Stimulated activated CD8-positive, alpha-beta memory T cell treated with anti-CD3 and anti-CD28 coated beads, Interleukin-4, amount 100 ng/mL, for 4 hours (primary cell): ENCODE data around the gene CRY2.
A peak's percentile ranks its signal among the peaks of the same experiment; 100 is the strongest.
"Not testable (repeated sequence)": the region's sequence is repeated elsewhere in the genome, so short reads cannot be mapped to it uniquely, and the experiment has no call there.

Experiments
- DNase-seq, 2 donors: peaks; one replicate each; pipeline ENCODE4 v3.0.0-alpha.2; 2020; ENCODE audit warnings: low read depth in 2 of 2, low spot score in 1 of 2

Gene CRY2

DNA sequence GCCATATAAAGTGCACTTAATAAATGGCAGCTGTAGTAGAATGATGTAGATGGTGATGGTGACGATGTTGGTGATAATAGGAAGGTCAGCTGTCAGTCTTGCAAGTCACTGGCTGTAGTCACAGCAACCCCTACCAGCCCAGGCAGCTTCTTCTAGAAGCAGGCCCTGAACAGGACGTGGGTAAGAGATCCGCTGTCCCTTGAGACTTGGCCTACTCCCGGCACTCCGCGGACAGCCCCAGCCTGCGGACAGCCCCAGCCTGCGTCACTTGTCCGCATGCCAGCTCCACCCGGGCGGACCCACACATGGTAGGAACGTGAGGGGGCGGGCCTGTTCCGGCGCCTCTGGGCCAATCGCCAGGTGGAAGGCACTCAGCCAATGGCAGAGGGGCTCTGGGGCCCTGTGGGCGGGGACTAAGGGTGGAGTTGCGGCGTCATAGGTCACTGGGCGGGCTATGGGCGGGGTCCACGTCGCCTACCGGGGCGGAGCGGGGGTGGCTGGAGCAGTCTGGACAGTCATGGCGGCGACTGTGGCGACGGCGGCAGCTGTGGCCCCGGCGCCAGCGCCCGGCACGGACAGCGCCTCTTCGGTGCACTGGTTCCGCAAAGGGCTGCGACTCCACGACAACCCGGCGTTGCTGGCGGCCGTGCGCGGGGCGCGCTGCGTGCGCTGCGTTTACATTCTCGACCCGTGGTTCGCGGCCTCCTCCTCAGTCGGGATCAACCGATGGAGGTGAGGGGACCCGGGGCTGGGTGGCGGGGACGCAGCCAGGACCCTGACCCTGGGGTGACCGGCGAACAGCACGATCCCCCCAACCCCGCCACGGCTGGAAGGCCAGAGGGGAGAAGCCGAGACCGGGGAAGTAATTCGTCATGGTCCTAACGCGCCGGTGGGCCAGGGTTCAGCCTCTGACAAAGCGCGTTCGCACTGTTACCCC, at the start of gene CRY2:
CRY2 (plus strand) TSS at position 502 of the 937 bp plus-strand sequence; CDS start at position 518, 16 bp downstream.
- peak; percentile 98 for DNase-seq

DNA sequence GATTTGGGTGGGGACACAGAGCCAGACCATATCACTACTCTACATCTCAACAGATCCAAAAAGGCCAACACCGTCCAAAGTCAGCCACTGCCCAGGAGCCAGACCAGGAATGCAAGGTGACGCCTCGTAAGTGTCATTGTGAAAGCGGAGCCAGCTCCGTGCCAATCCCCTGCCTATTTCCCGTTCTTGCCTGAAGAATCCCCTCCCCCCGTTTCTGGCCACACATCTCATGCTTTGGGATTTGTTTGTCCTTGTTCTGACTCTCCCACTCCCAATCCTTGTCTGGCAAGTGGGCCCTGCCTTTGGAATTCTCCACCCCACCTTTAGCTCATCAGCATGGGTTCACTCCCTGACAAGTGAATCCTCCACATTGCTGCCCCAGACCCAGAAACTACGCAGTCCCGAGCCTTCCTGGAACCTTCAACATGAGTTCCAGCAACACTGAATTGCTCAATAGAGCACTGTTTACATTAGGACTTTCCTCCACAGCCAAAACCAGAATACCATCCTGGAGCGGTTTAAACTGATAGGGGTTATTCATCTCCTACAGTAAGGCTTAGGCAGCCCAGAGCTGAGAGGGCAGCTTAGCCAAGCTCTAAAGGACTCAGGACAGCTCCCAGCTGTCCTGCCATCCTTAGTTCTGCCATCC, 48.4 kb upstream of the CRY2 start:
- no peak for DNase-seq

GRCh38 chr11:45799562-45799961, 47.7 kb upstream of the CRY2 start:
- no peak for DNase-seq

- DNase-seq, result no peak
Observed at GRCh38 chr11:45800261-45800660, 47.0 kb upstream of the CRY2 start.

- no peak for DNase-seq
Observed at GRCh38 chr11:45801723-45802315, 45.5 kb upstream of the CRY2 start.

GRCh38 chr11:45802531-45803317, 44.6 kb upstream of the CRY2 start:
- no peak for DNase-seq

GRCh38 chr11:45803971-45804760, 43.1 kb upstream of the CRY2 start:
- peak; percentile 16 to 43 for DNase-seq

GRCh38 chr11:45804761-45805304, 42.4 kb upstream of the CRY2 start, which contains the start of gene SLC35C1:
Gene SLC35C1 (plus strand): TSS chr11:45805149. CDS start chr11:45805802, 653 bp downstream.
- DNase-seq, result peak; percentile 89 to 91

DNA sequence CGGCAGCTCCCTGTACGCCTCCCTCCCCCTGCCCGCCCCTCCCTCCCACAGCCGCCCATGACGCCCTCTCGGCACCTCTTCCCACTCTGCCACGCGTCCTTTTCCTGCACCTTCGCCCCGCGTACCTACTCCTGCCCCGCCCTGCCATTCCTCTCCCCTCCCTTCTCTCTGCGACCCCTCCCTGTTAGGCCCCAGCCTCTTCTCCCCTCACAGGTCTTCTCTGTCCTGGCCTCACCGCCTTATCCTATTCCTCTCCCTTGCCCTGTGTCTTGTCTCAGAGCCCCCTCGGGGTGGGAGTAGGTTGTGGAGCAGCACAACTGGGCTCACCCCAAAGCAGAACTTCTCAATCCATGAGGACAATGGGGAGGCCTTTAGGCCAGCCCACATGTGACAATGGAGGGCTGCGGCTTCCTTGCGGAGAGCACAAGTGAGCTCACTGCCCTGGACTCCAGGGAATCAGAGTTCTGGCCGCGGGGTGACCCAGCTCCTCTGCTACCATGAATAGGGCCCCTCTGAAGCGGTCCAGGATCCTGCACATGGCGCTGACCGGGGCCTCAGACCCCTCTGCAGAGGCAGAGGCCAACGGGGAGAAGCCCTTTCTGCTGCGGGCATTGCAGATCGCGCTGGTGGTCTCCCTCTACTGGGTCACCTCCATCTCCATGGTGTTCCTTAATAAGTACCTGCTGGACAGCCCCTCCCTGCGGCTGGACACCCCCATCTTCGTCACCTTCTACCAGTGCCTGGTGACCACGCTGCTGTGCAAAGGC, 41.8 kb upstream of the CRY2 start:
- no peak for DNase-seq

DNA sequence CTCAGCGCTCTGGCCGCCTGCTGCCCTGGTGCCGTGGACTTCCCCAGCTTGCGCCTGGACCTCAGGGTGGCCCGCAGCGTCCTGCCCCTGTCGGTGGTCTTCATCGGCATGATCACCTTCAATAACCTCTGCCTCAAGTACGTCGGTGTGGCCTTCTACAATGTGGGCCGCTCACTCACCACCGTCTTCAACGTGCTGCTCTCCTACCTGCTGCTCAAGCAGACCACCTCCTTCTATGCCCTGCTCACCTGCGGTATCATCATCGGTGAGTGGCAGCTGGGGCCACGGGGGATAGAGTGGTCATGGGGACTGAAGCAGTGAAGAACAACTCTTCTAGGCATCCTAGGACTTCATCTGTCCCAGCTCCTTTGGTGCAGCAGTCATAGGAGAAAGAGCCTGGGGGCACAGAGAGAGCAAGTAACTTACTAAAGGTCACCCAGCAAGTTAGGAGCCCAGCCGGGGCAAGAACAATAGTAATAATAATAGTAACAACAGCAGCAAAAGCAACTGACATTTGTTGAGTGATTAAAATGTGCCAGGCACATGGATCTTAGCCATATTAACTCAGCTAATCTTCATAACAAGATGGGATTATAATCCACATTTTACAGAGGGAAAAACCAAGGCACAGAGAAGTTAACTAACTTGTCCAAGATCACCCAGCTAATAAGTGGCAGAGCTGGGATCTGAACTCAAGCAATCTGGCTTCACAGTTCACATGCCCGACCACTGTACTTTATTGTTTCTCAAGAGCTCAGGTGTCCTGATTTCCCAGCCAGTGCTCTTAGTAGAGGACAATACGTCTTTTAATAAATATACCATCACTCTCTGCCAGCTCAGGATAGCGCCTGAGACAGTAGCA, 41.0 kb upstream of the CRY2 start:
- no peak for DNase-seq

DNA sequence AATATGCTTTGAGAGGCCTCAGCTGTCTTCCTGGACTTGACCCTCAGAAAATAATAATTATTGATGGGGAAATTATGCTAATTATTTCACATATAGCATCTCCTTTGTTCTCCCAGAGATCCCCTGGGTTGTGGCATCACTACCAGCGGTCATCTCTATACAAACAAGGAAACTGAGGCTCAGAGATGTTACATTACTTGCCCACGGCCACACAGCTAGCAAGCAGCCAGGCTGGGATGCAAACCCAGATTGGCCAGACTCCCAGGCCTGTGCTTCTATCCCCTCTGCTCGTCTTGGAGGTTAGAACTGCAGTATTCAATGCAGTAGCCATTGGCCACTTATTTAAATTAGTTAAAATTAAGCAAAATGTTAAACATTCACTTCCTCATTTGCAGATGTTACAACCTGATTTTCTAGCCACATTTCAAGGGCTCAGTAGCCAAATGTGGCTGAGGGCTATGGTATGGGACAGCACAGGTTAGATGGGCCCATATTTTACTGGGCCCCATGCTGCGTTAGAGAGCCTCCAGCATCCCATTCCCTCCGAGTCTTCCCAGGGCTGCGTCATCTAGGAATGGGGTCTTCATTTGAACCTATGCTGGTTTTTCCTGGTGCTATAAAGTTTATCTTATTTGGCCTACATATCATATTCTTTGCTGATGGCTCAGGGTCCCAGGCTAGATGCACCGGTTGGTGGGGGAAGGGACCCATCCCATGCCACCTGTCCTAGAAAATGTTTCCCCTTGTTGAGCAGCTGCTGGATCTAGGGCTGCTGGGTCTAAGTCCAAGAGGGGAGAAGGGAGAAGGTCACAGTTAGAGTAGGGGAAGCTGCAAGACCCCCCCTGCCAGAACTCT, 40.1 kb upstream of the CRY2 start:
- no peak for DNase-seq

DNA sequence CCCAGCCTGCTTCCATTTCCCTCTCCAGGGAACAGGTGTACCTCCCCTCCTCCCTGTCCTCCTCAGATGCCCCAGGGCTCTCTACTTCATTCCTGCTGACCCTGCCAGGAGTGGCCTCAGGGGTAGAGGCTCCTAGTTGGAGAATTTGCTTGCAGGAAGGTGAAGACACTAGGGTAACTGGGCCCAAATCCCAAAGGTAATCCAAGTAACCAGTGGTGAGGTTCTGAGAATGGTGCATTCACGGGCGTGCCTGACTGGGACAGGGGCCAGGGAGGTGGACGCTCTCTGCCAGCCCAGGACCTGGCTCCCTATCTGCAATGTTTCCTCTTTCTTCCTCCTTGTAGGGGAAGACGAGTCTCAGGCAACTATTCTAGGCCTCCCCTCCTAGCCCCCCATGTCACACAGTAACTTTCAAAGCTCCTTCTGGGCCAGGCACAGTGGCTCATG, 39.5 kb upstream of the CRY2 start:
- DNase-seq, result no peak

DNA sequence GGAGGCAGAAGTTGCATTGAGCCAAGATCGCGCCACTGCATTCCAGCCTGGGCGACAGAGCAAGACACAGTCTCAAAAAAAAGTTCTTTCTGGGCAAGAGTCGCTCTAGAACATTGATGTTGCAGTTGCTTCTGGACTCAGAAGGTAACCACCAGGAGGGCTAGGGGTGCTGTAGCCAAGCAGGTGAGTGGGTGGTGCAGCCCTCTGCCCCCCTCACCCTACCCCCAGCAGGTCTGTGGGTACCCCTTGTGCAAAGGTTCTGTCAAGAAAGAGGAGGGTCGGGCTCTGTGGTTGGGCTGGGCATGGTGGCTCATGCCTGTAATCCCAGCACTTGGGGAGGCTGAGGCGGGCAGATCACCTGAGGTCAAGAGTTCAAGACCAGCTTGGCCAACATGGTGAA, 38.8 kb upstream of the CRY2 start:
- DNase-seq, result not testable (repeated sequence)

DNA sequence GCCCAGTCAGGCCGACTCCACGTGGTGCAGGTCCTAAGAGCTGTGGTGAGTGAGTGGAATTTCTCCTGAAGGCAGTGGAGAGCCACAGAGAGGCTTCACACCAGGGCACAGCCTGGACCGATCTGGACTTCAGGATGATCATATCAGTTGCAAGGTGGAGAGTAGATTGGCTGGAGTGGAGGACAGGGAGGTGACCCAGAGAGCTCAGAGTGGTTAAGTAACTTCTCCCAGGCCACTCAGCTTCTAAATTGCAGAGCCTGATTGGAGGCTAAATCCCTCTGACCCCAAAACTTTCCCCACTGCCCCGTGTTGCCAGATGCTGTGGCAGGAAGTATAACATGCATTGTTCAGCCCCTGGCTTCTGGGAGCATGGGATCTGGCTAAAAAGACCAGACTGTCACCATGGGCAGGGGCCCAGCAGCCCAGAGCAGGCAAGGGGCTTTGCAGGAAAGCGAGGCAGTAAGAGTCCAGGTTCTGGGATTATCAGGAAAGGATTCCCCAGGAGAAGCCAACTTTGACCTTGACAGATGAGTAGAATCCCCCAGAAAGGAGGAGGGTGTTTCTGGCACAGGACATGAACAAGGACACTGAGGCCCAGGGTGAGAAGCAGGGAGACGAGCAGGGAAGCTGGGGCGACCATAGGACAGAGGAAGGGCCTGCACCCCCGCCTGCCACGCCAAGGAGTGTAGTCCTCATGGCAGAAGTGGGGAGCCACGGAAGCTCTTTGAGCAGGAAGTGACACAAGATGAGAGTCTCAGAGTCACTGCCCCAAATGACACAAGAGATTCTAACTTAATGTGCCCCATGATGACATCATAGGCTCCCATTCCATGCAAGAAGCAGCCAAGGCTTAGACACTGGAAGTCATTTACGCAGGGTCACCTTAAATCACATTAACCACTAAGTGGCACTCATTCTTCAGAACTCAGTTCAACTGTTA, 37.5 kb upstream of the CRY2 start:
- DNase-seq, result no peak

- DNase-seq, result no peak
Observed at GRCh38 chr11:45810431-45811108, 36.7 kb upstream of the CRY2 start.

GRCh38 chr11:45811109-45811435, 36.2 kb upstream of the CRY2 start:
- no peak for DNase-seq
